Measurements from ENCODE around the gene SDC1.
"Not testable (repeated sequence)": the region's sequence is repeated elsewhere in the genome, so short reads cannot be mapped to it uniquely, and the experiment has no call there.

SDC1 gene

GRCh38 chr2:20224716-20225293 lies at the start of gene SDC1:
TSS of gene SDC1 (minus strand) at chr2:20225130. CDS start at chr2:20224867, 263 bp downstream.
- peak; percentile 57 for DNase-seq (ENCODE audit: low spot score)

- no peak for DNase-seq (ENCODE audit: low spot score)
These were observed 48.1 kb upstream of the SDC1 start for GRCh38 chr2:20273042-20273441.

GRCh38 chr2:20268317-20268716 lies 43.4 kb upstream of the SDC1 start:
- DNase-seq (ENCODE audit: low spot score) = not testable (repeated sequence)

- no peak for DNase-seq (ENCODE audit: low spot score)
These were observed 42.6 kb upstream of the SDC1 start for GRCh38 chr2:20267529-20267928.

- no peak for DNase-seq (ENCODE audit: low spot score)
These were observed 39.7 kb upstream of the SDC1 start for GRCh38 chr2:20264629-20265028.

- DNase-seq (ENCODE audit: low spot score) = no peak
These were observed 32.5 kb upstream of the SDC1 start for GRCh38 chr2:20257411-20257810.

GRCh38 chr2:20254731-20255130 lies 29.8 kb upstream of the SDC1 start:
- DNase-seq (ENCODE audit: low spot score) = no peak

GRCh38 chr2:20250436-20250835 lies 25.5 kb upstream of the SDC1 start:
- DNase-seq (ENCODE audit: low spot score) = no peak

GRCh38 chr2:20249170-20249569 lies 24.2 kb upstream of the SDC1 start:
- no peak for DNase-seq (ENCODE audit: low spot score)

GRCh38 chr2:20247084-20247483 lies 22.2 kb upstream of the SDC1 start:
- DNase-seq (ENCODE audit: low spot score) = no peak

GRCh38 chr2:20243637-20244036 lies 18.7 kb upstream of the SDC1 start:
- not testable (repeated sequence) for DNase-seq (ENCODE audit: low spot score)

- no peak for DNase-seq (ENCODE audit: low spot score)
These were observed 17.9 kb upstream of the SDC1 start for GRCh38 chr2:20242727-20243377.

GRCh38 chr2:20241973-20242726 lies 17.2 kb upstream of the SDC1 start:
- DNase-seq (ENCODE audit: low spot score) = no peak

- not testable (repeated sequence) for DNase-seq (ENCODE audit: low spot score)
These were observed 15.4 kb upstream of the SDC1 start for GRCh38 chr2:20240291-20240690.

GRCh38 chr2:20236496-20236895 lies 11.6 kb upstream of the SDC1 start:
- no peak for DNase-seq (ENCODE audit: low spot score)

GRCh38 chr2:20235655-20236305 lies 10.8 kb upstream of the SDC1 start:
- no peak for DNase-seq (ENCODE audit: low spot score)

- not testable (repeated sequence) for DNase-seq (ENCODE audit: low spot score)
These were observed 9.7 kb upstream of the SDC1 start for GRCh38 chr2:20234597-20234996.

GRCh38 chr2:20232837-20233207 lies 7.9 kb upstream of the SDC1 start:
- no peak for DNase-seq (ENCODE audit: low spot score)

GRCh38 chr2:20231598-20232026 lies 6.7 kb upstream of the SDC1 start:
- no peak for DNase-seq (ENCODE audit: low spot score)

GRCh38 chr2:20231159-20231558 lies 6.2 kb upstream of the SDC1 start:
- DNase-seq (ENCODE audit: low spot score) = no peak

GRCh38 chr2:20230114-20230425 lies 5.1 kb upstream of the SDC1 start:
- no peak for DNase-seq (ENCODE audit: low spot score)

- peak; percentile 63 for DNase-seq (ENCODE audit: low spot score)
These were observed 4.6 kb upstream of the SDC1 start for GRCh38 chr2:20229322-20230113.
